Adipose tissue (tissue), 3 donors: ENCODE data around the gene COQ9. TPM values are rescaled to one million over a fixed set of nuclear protein-coding genes. Genes with fewer than 3 reads are reported as not detected.
A peak's percentile ranks its signal among the peaks of the same experiment; 100 is the strongest.
"Not testable (repeated sequence)": the region's sequence is repeated elsewhere in the genome, so short reads cannot be mapped to it uniquely, and the experiment has no call there.

Experiments used
- H3K27ac ChIP-seq: one replicate; pipeline ENCODE4 v1.5.1; 2013; ENCODE audit warnings: low read depth, low read length
- WGBS, 3 donors: extraction: QIAGEN DNeasy Blood & Tissue Kit; methylation state at CpG; one replicate each; pipeline ENCODE4 v1.1.7; 2013; 5-methylcytosine and 5-hydroxymethylcytosine counted together
- polyA plus RNA-seq, 3 donors: library from polyadenylated mRNA; stranded (reverse); fragments of 200-250 nt; gene quantifications; one replicate each; pipeline ENCODE4 v1.2.3, GENCODE V29; 2013
- donor health status: healthy with polysubstance abuse.
- donor health status: Bipolar disorder and iron deficiency.
- donor health status: healthy.

The COQ9 gene
- 10 to 100 TPM; 37.2 to 49.7 (median 42.5) TPM for polyA plus RNA-seq

- peak within 1 kb of the TSS; percentile 29 for H3K27ac ChIP-seq
- WGBS, 3 donors, result 0 to 1% (median 1%) methylated on average over 40 to 68 of the region's 68 CpGs
These were observed at the start of gene COQ9, which contains the start of gene CIAPIN1 for GRCh38 chr16:57447186-57447962. Gene COQ9, plus strand, starts transcription at chr16:57447479. Its CDS starts 27 bp downstream, at chr16:57447506. Gene CIAPIN1, minus strand, starts transcription at chr16:57447385. Its CDS starts 6,457 bp downstream, at chr16:57440928.

- not testable (repeated sequence) for H3K27ac ChIP-seq
- WGBS, 3 donors, result 81 to 87% (median 83%) methylated on average over 4 of the region's 4 CpGs
These were observed 49.8 kb upstream of the COQ9 start for GRCh38 chr16:57397493-57397892.

GRCh38 chr16:57401943-57402640 lies 45.2 kb upstream of the COQ9 start:
- no peak overlapping the region for H3K27ac ChIP-seq
- 54 to 71% (median 66%) methylated on average over 7 of the region's 7 CpGs for WGBS, 3 donors

- WGBS, 3 donors, result 66% methylated on average over 17 of the region's 17 CpGs
- H3K27ac ChIP-seq, result no peak within 1 kb of the TSS
These were observed 43.1 kb upstream of the COQ9 start, which contains the start of gene CCL17 for GRCh38 chr16:57403965-57404817. Gene CCL17, plus strand, starts transcription at chr16:57404767. Its CDS starts 9,166 bp downstream, at chr16:57413933.

GRCh38 chr16:57405097-57405496 lies 42.2 kb upstream of the COQ9 start:
- WGBS, 3 donors, result 64 to 69% (median 68%) methylated on average over 3 of the region's 3 CpGs

GRCh38 chr16:57406881-57407280 lies 40.4 kb upstream of the COQ9 start:
- no peak overlapping the region for H3K27ac ChIP-seq
- 42 to 71% (median 46%) methylated on average over 2 of the region's 2 CpGs for WGBS, 3 donors

More at GRCh38 chr16:57405097-57405496, 42.2 kb upstream of the COQ9 start:
- H3K27ac ChIP-seq, result no peak overlapping the region

- no peak overlapping the region for H3K27ac ChIP-seq
- WGBS, 3 donors, result 75 to 97% (median 92%) methylated on average over 5 of the region's 5 CpGs
These were observed 39.5 kb upstream of the COQ9 start for GRCh38 chr16:57407521-57408353.

GRCh38 chr16:57409065-57409464 lies 38.2 kb upstream of the COQ9 start:
- WGBS, 3 donors, result 47 to 75% (median 49%) methylated on average over 5 of the region's 5 CpGs

GRCh38 chr16:57409870-57410587 lies 37.2 kb upstream of the COQ9 start:
- no peak overlapping the region for H3K27ac ChIP-seq
- WGBS, 3 donors, result 58 to 78% (median 72%) methylated on average over 13 to 14 of the region's 14 CpGs

More at GRCh38 chr16:57409065-57409464, 38.2 kb upstream of the COQ9 start:
- H3K27ac ChIP-seq, result no peak overlapping the region

- no peak overlapping the region for H3K27ac ChIP-seq
- 57 to 72% (median 65%) methylated on average over 11 to 12 of the region's 12 CpGs for WGBS, 3 donors
These were observed 35.8 kb upstream of the COQ9 start for GRCh38 chr16:57411362-57411976.

- 90 to 92% (median 90%) methylated on average over 9 of the region's 9 CpGs for WGBS, 3 donors
These were observed 34.7 kb upstream of the COQ9 start for GRCh38 chr16:57412584-57412983.

GRCh38 chr16:57413301-57413730 lies 34.0 kb upstream of the COQ9 start:
- H3K27ac ChIP-seq, result no peak overlapping the region
- 79 to 86% (median 86%) methylated on average over 5 of the region's 5 CpGs for WGBS, 3 donors

More at GRCh38 chr16:57412584-57412983, 34.7 kb upstream of the COQ9 start:
- no peak overlapping the region for H3K27ac ChIP-seq

GRCh38 chr16:57413733-57414132 lies 33.5 kb upstream of the COQ9 start:
- no peak overlapping the region for H3K27ac ChIP-seq
- WGBS, 3 donors, result 54 to 79% (median 57%) methylated on average over 7 of the region's 7 CpGs

- no peak overlapping the region for H3K27ac ChIP-seq
- 80 to 84% (median 81%) methylated on average over 14 to 16 of the region's 16 CpGs for WGBS, 3 donors
These were observed 31.2 kb upstream of the COQ9 start for GRCh38 chr16:57416084-57416483.

GRCh38 chr16:57419506-57419905 lies 27.8 kb upstream of the COQ9 start:
- H3K27ac ChIP-seq, result no peak overlapping the region
- whole genome bisulfite sequencing, 3 donors, result 60 to 71% (median 68%) methylated on average over 6 of the region's 6 CpGs
